Activated naive CD4-positive, alpha-beta T cell treated with anti-CD3 and anti-CD28 coated beads, Interleukin-2, amount 50 U/mL, for 24 hours (primary cell): ENCODE results near the gene EFEMP1.
"Not testable (repeated sequence)": the region's sequence is repeated elsewhere in the genome, so short reads cannot be mapped to it uniquely, and the experiment has no call there.

ENCODE experiments used
- H3K27ac Mint-ChIP-seq: one replicate; pipeline ENCODE4 v1.8.0; 2021; ENCODE audit warnings: mild to moderate bottlenecking, mixed read lengths
- H3K27me3 Mint-ChIP-seq: one replicate; pipeline ENCODE4 v1.8.0; 2021; ENCODE audit warnings: mixed read lengths
- H3K36me3 Mint-ChIP-seq: one replicate; pipeline ENCODE4 v1.8.0; 2021; ENCODE audit warnings: mixed read lengths
- H3K4me1 Mint-ChIP-seq: one replicate; pipeline ENCODE4 v1.8.0; 2021; ENCODE audit warnings: mixed read lengths
- H3K4me3 Mint-ChIP-seq: one replicate; pipeline ENCODE4 v1.8.0; 2021; ENCODE audit warnings: mild to moderate bottlenecking, mixed read lengths
- H3K9me3 Mint-ChIP-seq: one replicate; pipeline ENCODE4 v1.8.0; 2021; ENCODE audit warnings: mixed read lengths

The EFEMP1 gene

GRCh38 chr2:55843096-55843993 lies 80.2 kb downstream of the EFEMP1 start:
- no peak overlapping the region for H3K27ac Mint-ChIP-seq
- no peaks in the 10 kb centered on the region for H3K4me1 Mint-ChIP-seq
- H3K9me3 Mint-ChIP-seq = peaks cover 4% of the 10 kb centered on the region
- peaks cover 5% of the 10 kb centered on the region for H3K27me3 Mint-ChIP-seq
- H3K36me3 Mint-ChIP-seq = no peaks in the 10 kb centered on the region
- no peak overlapping the region for H3K4me3 Mint-ChIP-seq

GRCh38 chr2:55842046-55842445 lies 81.5 kb downstream of the EFEMP1 start:
- Mint-ChIP-seq H3K4me1 (no peaks in the 10 kb centered on the region), H3K36me3 (no peaks in the 10 kb centered on the region), H3K27me3 (peaks cover 6% of the 10 kb centered on the region), H3K4me3 (no peak overlapping the region), H3K9me3 (peaks cover 4% of the 10 kb centered on the region), H3K27ac (no peak overlapping the region)

GRCh38 chr2:55840460-55840859 lies 83.1 kb downstream of the EFEMP1 start:
- Mint-ChIP-seq H3K27me3 (peaks cover 7% of the 10 kb centered on the region), H3K9me3 (peaks cover 4% of the 10 kb centered on the region), H3K4me3 (no peak overlapping the region), H3K27ac (no peak overlapping the region), H3K4me1 (no peaks in the 10 kb centered on the region), H3K36me3 (no peaks in the 10 kb centered on the region)

- H3K4me3 Mint-ChIP-seq = no peak overlapping the region
- no peak overlapping the region for H3K27ac Mint-ChIP-seq
- H3K4me1 Mint-ChIP-seq = no peaks in the 10 kb centered on the region
- H3K9me3 Mint-ChIP-seq = no peaks in the 10 kb centered on the region
- peaks cover 4% of the 10 kb centered on the region for H3K27me3 Mint-ChIP-seq
- H3K36me3 Mint-ChIP-seq = no peaks in the 10 kb centered on the region
These were observed 84.3 kb downstream of the EFEMP1 start for GRCh38 chr2:55839182-55839819.

- no peak overlapping the region for H3K4me3 Mint-ChIP-seq
- H3K27ac Mint-ChIP-seq = no peak overlapping the region
- H3K9me3 Mint-ChIP-seq = no peaks in the 10 kb centered on the region
- no peaks in the 10 kb centered on the region for H3K36me3 Mint-ChIP-seq
- H3K4me1 Mint-ChIP-seq = no peaks in the 10 kb centered on the region
- H3K27me3 Mint-ChIP-seq = peaks cover 4% of the 10 kb centered on the region
These were observed 84.9 kb downstream of the EFEMP1 start for GRCh38 chr2:55838653-55839052.

GRCh38 chr2:55838117-55838516 lies 85.5 kb downstream of the EFEMP1 start:
- not testable (repeated sequence) for H3K4me1 Mint-ChIP-seq, H3K4me3 Mint-ChIP-seq, H3K27me3 Mint-ChIP-seq, H3K9me3 Mint-ChIP-seq, H3K27ac Mint-ChIP-seq, H3K36me3 Mint-ChIP-seq

- Mint-ChIP-seq H3K36me3 (no peaks in the 10 kb centered on the region), H3K27ac (no peak overlapping the region), H3K27me3 (peaks cover 4% of the 10 kb centered on the region), H3K9me3 (no peaks in the 10 kb centered on the region), H3K4me3 (no peak overlapping the region), H3K4me1 (no peaks in the 10 kb centered on the region)
These were observed 86.5 kb downstream of the EFEMP1 start for GRCh38 chr2:55837073-55837472.

GRCh38 chr2:55831671-55832410 lies 91.7 kb downstream of the EFEMP1 start:
- H3K27ac Mint-ChIP-seq, H3K4me3 Mint-ChIP-seq, H3K27me3 Mint-ChIP-seq, H3K36me3 Mint-ChIP-seq, H3K9me3 Mint-ChIP-seq, H3K4me1 Mint-ChIP-seq: not testable (repeated sequence)

- Mint-ChIP-seq H3K27ac (no peak overlapping the region), H3K4me3 (no peak overlapping the region), H3K4me1 (no peaks in the 10 kb centered on the region), H3K36me3 (no peaks in the 10 kb centered on the region), H3K9me3 (no peaks in the 10 kb centered on the region), H3K27me3 (no peaks in the 10 kb centered on the region)
These were observed 95.7 kb downstream of the EFEMP1 start for GRCh38 chr2:55827855-55828254.

- H3K9me3 Mint-ChIP-seq, H3K27me3 Mint-ChIP-seq, H3K4me3 Mint-ChIP-seq, H3K36me3 Mint-ChIP-seq, H3K4me1 Mint-ChIP-seq, H3K27ac Mint-ChIP-seq: not testable (repeated sequence)
These were observed 96.2 kb downstream of the EFEMP1 start for GRCh38 chr2:55827428-55827827.

- H3K27ac Mint-ChIP-seq = no peak overlapping the region
- no peaks in the 10 kb centered on the region for H3K4me1 Mint-ChIP-seq
- H3K9me3 Mint-ChIP-seq = no peaks in the 10 kb centered on the region
- no peaks in the 10 kb centered on the region for H3K36me3 Mint-ChIP-seq
- H3K4me3 Mint-ChIP-seq = no peak overlapping the region
- H3K27me3 Mint-ChIP-seq = no peaks in the 10 kb centered on the region
These were observed 97.3 kb downstream of the EFEMP1 start for GRCh38 chr2:55826246-55826645.

- no peak overlapping the region for H3K4me3 Mint-ChIP-seq
- peaks cover 1% of the 10 kb centered on the region for H3K27me3 Mint-ChIP-seq
- H3K4me1 Mint-ChIP-seq = no peaks in the 10 kb centered on the region
These were observed 99.0 kb downstream of the EFEMP1 start for GRCh38 chr2:55824551-55825096.

More at GRCh38 chr2:55824551-55825096, 99.0 kb downstream of the EFEMP1 start:
- Mint-ChIP-seq H3K27ac (no peak overlapping the region), H3K9me3 (no peaks in the 10 kb centered on the region), H3K36me3 (no peaks in the 10 kb centered on the region)
